HepG2 (cell line): Measurements from ENCODE around the gene NAA25. TPM values are rescaled to one million over a fixed set of nuclear protein-coding genes. Genes with fewer than 3 reads are reported as not detected.
A peak's percentile ranks its signal among the peaks of the same experiment; 100 is the strongest.

Experiments
- AHR ChIP-seq: IDR thresholded peaks from 2 replicates; pipeline ENCODE4 v1.6.1; 2018; ENCODE audit warnings: missing genetic modification reagents, missing compliant biosample characterization
- CBFB ChIP-seq: sonication (generic); formaldehyde crosslinking; IDR thresholded peaks from 2 replicates; pipeline ENCODE4 v1.4.0; 2020; ENCODE audit warnings: missing genetic modification reagents
- ELF4 ChIP-seq: sonication (generic); formaldehyde crosslinking; IDR thresholded peaks from 2 replicates; pipeline ENCODE4 v1.5.0; 2020; ENCODE audit warnings: missing genetic modification reagents, mild to moderate bottlenecking, moderate library complexity, borderline replicate concordance
- GTF3A ChIP-seq: sonication (generic); formaldehyde crosslinking; conservative IDR thresholded peaks from 2 replicates; pipeline ENCODE4 v1.4.0; 2020; ENCODE audit warnings: mild to moderate bottlenecking, missing genetic modification reagents
- JUN ChIP-seq: sonication (generic); formaldehyde crosslinking; IDR thresholded peaks from 2 replicates; pipeline ENCODE4 v1.4.0; 2020; ENCODE audit warnings: mild to moderate bottlenecking, missing genetic modification reagents
- MIXL1 ChIP-seq: IDR thresholded peaks from 2 replicates; pipeline ENCODE4 v1.6.1; 2016
- NAIF1 ChIP-seq: sonication (generic); formaldehyde crosslinking; IDR thresholded peaks from 2 replicates; pipeline ENCODE4 v1.5.0; 2020; ENCODE audit warnings: mild to moderate bottlenecking, missing genetic modification reagents, borderline replicate concordance
- NFYB ChIP-seq: sonication (generic); formaldehyde crosslinking; IDR thresholded peaks from 2 replicates; pipeline ENCODE4 v1.4.0; 2020; ENCODE audit warnings: missing genetic modification reagents
- NR0B2 ChIP-seq: sonication (generic); formaldehyde crosslinking; IDR thresholded peaks from 2 replicates; pipeline ENCODE4 v1.4.0; 2020; ENCODE audit warnings: mild to moderate bottlenecking, missing genetic modification reagents
- PHF5A ChIP-seq: IDR thresholded peaks from one replicate; pipeline ENCODE4 v1.6.1; 2018; ENCODE audit warnings: low read depth, missing genetic modification reagents; ENCODE audit not compliant: unreplicated experiment
- SP5 ChIP-seq: IDR thresholded peaks from 2 replicates; pipeline ENCODE4 v1.6.1; 2016; ENCODE audit warnings: low read depth, borderline replicate concordance
- TRIM24 ChIP-seq: sonication (generic); formaldehyde crosslinking; IDR thresholded peaks from 2 replicates; pipeline ENCODE4 v1.8.0; 2022; ENCODE audit warnings: mild to moderate bottlenecking, missing genetic modification reagents
- ZBTB7A ChIP-seq: sonication (generic); formaldehyde crosslinking; IDR thresholded peaks from 2 replicates; pipeline ENCODE4 v1.8.0; 2022; ENCODE audit warnings: mild to moderate bottlenecking, missing genetic modification reagents
- ZC3H13 ChIP-seq: sonication (generic); formaldehyde crosslinking; IDR thresholded peaks from 2 replicates; pipeline ENCODE4 v1.8.1; 2023; ENCODE audit warnings: mild to moderate bottlenecking, missing genetic modification reagents, moderate library complexity
- ZMYM2 ChIP-seq: sonication (generic); formaldehyde crosslinking; IDR thresholded peaks from 2 replicates; pipeline ENCODE4 v1.8.0; 2022; ENCODE audit warnings: mild to moderate bottlenecking, missing genetic modification reagents
- ZMYM4 ChIP-seq: sonication (generic); formaldehyde crosslinking; IDR thresholded peaks from 2 replicates; pipeline ENCODE4 v1.8.1; 2023; ENCODE audit warnings: mild to moderate bottlenecking, missing genetic modification reagents
- ZNF235 ChIP-seq: sonication (generic); formaldehyde crosslinking; IDR thresholded peaks from 2 replicates; pipeline ENCODE4 v1.8.1; 2023; ENCODE audit warnings: mild to moderate bottlenecking, missing genetic modification reagents, borderline replicate concordance
- ZNF260 ChIP-seq: sonication (generic); formaldehyde crosslinking; IDR thresholded peaks from 2 replicates; pipeline ENCODE4 v1.4.0; 2020; ENCODE audit warnings: missing genetic modification reagents, low read depth, mild to moderate bottlenecking, borderline replicate concordance
- ZNF333 ChIP-seq: sonication (generic); formaldehyde crosslinking; IDR thresholded peaks from 2 replicates; pipeline ENCODE4 v1.4.0; 2020; ENCODE audit warnings: mild to moderate bottlenecking, missing genetic modification reagents, borderline replicate concordance
- ZNF343 ChIP-seq: sonication (generic); formaldehyde crosslinking; IDR thresholded peaks from 2 replicates; pipeline ENCODE4 v1.4.0; 2020; ENCODE audit warnings: mild to moderate bottlenecking, missing genetic modification reagents
- ZNF563 ChIP-seq: sonication (generic); formaldehyde crosslinking; IDR thresholded peaks from 2 replicates; pipeline ENCODE4 v1.8.0; 2022; ENCODE audit warnings: mild to moderate bottlenecking, moderate library complexity, missing genetic modification reagents
- ZNF678 ChIP-seq: sonication (generic); formaldehyde crosslinking; IDR thresholded peaks from 2 replicates; pipeline ENCODE4 v1.4.0; 2020; ENCODE audit warnings: mild to moderate bottlenecking, missing genetic modification reagents
- ZNF737 ChIP-seq: sonication (generic); formaldehyde crosslinking; IDR thresholded peaks from 2 replicates; pipeline ENCODE4 v1.5.0; 2020; ENCODE audit warnings: missing genetic modification reagents, mild to moderate bottlenecking, borderline replicate concordance
- ZNF761 ChIP-seq: sonication (generic); formaldehyde crosslinking; conservative IDR thresholded peaks from 2 replicates; pipeline ENCODE4 v1.4.0; 2020; ENCODE audit warnings: mild to moderate bottlenecking, missing genetic modification reagents
- ZNF768 ChIP-seq: sonication (generic); formaldehyde crosslinking; IDR thresholded peaks from 2 replicates; pipeline ENCODE4 v1.4.0; 2020; ENCODE audit warnings: missing genetic modification reagents
- ZNF781 ChIP-seq: sonication (generic); formaldehyde crosslinking; IDR thresholded peaks from 2 replicates; pipeline ENCODE4 v1.5.1; 2020; ENCODE audit warnings: borderline replicate concordance, mild to moderate bottlenecking, missing genetic modification reagents; ENCODE audit errors: not compliant biosample characterization
- polyA plus RNA-seq, 8 experiments: library from polyadenylated mRNA; depleted of rRNA in 3 of 8; stranded (reverse) in 7 of 8; unstranded in 1 of 8; fragments of >200 nt; fragmentation: Illumina TruSeq in 4 of 8; extraction: Trizol in 4 of 8; gene quantifications; 2 replicates each; pipeline versions ENCODE4 v1.2.1 to v1.2.3, GENCODE V29; 2011 to 2016; ENCODE audit warnings: low read depth in 4 of 8, missing spikeins in 1 of 8, mixed read lengths in 1 of 8; ENCODE audit not compliant: insufficient read depth in 1 of 8
- total RNA-seq, 5 experiments: library from RNA; depleted of rRNA; stranded (reverse); fragments of >200 nt; fragmentation: Illumina TruSeq; extraction: Trizol; gene quantifications; 2 replicates each; pipeline ENCODE4 v1.2.3, GENCODE V29; 2016; ENCODE audit warnings: low read depth in 1 of 5
- TF ChIP-seq, protein P1 (sequence below): sonication (generic); formaldehyde crosslinking; IDR thresholded peaks from 2 replicates; pipeline ENCODE4 v1.5.1; 2020; ENCODE audit warnings: mild to moderate bottlenecking, missing genetic modification reagents, moderate library complexity

The NAA25 gene
- total and polyA plus RNA-seq, 2 of the 13 experiments (the other 11 are each of a cell fraction or from before 2014, with no cell fraction given), result 11.4 to 32.0 TPM

DNA sequence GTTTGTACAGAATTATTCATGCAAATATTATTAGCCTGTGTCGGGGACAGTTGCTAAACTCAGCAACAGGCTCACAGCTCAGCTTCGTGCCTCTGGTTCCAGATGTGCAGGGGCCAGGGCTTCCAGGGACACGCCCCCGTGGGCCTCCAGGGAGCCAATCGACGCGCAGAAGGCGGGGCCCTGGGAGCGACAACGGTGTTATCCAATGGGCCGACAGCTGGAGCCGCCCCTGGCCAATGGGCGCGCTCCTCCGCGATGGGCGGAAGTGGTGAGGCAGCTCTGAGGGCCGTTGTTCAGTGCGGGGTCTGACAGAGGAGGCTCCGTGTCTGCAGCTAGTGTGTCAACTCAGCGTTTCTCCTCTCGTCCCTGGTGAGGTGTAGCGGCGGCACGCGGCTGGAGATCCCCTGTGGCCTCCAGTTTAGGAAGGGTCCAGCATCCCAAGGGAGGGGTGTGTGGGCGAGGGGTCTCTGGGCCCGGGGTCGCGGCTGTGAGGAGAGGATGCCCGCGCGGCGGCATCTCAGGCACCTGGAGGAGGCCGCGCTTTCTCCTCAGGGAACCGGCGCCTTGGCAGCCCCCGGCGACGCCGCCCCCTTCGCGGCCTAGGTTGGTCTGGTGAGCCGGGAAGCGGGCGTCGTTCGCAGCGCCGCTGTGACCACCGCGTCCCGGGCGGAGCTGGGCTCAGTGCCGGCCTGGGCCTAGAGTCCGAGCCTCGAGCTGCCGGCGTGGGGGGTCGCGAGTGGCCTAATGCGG, 16.8 kb upstream of the NAA25 start, which contains the start of gene TRAFD1 (continued):
- peak; percentile 27; the same call in 1 of the 2 replicates for TF ChIP-seq ZC3H13 (CRISPR knock-in tag)
- TF ChIP-seq ZMYM4 (CRISPR knock-in tag), result peak; percentile 72
- TF ChIP-seq ZNF768 (CRISPR knock-in tag), result peak; percentile 56; the same call in 1 of the 2 replicates
- peak; percentile 73; the same call in 1 of the 2 replicates for TF ChIP-seq ZNF235 (CRISPR knock-in tag)
- TF ChIP-seq JUN (CRISPR knock-in tag), result no peak; the same call in 1 of the 2 replicates
- no peak for TF ChIP-seq ZMYM2 (CRISPR knock-in tag)
- TF ChIP-seq MIXL1 (CRISPR knock-in tag), result no peak
- TF ChIP-seq ZNF563 (CRISPR knock-in tag), result peak; percentile 78
- TF ChIP-seq NAIF1, result peak; percentile 7; the same call in 1 of the 2 replicates
- peak; percentile 47; the same call in 1 of the 2 replicates for TF ChIP-seq ELF4 (CRISPR knock-in tag)
- no peak for TF ChIP-seq TRIM24 (CRISPR knock-in tag)
- peak; percentile 98 for TF ChIP-seq NFYB (CRISPR knock-in tag)
- TF ChIP-seq CBFB (CRISPR knock-in tag), result no peak
- TF ChIP-seq ZNF260 (CRISPR knock-in tag), result no peak
- TF ChIP-seq ZNF737 (CRISPR knock-in tag), result 0 out of 2 replicates have a peak, but pooled peaks have one; percentile 80
- no peak for TF ChIP-seq PHF5A (CRISPR knock-in tag)
- no peak for TF ChIP-seq AHR (CRISPR knock-in tag)
- peak; percentile 78; the same call in 1 of the 2 replicates for TF ChIP-seq ZNF761
- TF ChIP-seq GTF3A (CRISPR knock-in tag), result peak; percentile 63; the same call in 1 of the 2 replicates
- no peak for TF ChIP-seq ZNF343 (CRISPR knock-in tag)
- TF ChIP-seq ZNF678 (CRISPR knock-in tag), result peak; percentile 68; the same call in 1 of the 2 replicates
- peak; percentile 37; the same call in 1 of the 2 replicates for TF ChIP-seq SP5 (CRISPR knock-in tag)
- peak; percentile 85; the same call in 1 of the 2 replicates for TF ChIP-seq NR0B2
- TF ChIP-seq, protein P1, sequence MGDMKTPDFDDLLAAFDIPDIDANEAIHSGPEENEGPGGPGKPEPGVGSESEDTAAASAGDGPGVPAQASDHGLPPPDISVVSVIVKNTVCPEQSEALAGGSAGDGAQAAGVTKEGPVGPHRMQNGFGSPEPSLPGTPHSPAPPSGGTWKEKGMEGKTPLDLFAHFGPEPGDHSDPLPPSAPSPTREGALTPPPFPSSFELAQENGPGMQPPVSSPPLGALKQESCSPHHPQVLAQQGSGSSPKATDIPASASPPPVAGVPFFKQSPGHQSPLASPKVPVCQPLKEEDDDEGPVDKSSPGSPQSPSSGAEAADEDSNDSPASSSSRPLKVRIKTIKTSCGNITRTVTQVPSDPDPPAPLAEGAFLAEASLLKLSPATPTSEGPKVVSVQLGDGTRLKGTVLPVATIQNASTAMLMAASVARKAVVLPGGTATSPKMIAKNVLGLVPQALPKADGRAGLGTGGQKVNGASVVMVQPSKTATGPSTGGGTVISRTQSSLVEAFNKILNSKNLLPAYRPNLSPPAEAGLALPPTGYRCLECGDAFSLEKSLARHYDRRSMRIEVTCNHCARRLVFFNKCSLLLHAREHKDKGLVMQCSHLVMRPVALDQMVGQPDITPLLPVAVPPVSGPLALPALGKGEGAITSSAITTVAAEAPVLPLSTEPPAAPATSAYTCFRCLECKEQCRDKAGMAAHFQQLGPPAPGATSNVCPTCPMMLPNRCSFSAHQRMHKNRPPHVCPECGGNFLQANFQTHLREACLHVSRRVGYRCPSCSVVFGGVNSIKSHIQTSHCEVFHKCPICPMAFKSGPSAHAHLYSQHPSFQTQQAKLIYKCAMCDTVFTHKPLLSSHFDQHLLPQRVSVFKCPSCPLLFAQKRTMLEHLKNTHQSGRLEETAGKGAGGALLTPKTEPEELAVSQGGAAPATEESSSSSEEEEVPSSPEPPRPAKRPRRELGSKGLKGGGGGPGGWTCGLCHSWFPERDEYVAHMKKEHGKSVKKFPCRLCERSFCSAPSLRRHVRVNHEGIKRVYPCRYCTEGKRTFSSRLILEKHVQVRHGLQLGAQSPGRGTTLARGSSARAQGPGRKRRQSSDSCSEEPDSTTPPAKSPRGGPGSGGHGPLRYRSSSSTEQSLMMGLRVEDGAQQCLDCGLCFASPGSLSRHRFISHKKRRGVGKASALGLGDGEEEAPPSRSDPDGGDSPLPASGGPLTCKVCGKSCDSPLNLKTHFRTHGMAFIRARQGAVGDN (CRISPR knock-in tag), result peak; percentile 93
- TF ChIP-seq ZBTB7A (CRISPR knock-in tag), result peak; percentile 31; the same call in 1 of the 2 replicates
- 0 out of 2 replicates have a peak, but pooled peaks have one; percentile 27 for TF ChIP-seq ZNF333 (CRISPR knock-in tag)
- TF ChIP-seq ZNF781 (CRISPR knock-in tag), result peak; percentile 50
